Activated CD8-positive, alpha-beta memory T cell treated with anti-CD3 and anti-CD28 coated beads, Interleukin-2, amount 50 U/mL, for 1 hour (primary cell): ENCODE measurements around the gene MRGPRF.
"Not testable (repeated sequence)": the region's sequence is repeated elsewhere in the genome, so short reads cannot be mapped to it uniquely, and the experiment has no call there.

ENCODE experiments used
- DNase-seq: peaks from one replicate; pipeline ENCODE4 v3.0.0-alpha.2; 2020; ENCODE audit errors: extremely low read depth

The MRGPRF gene

GRCh38 chr11:68987211-68987610 lies 25.8 kb downstream of the MRGPRF start:
- no peak for DNase-seq

- DNase-seq: no peak
Observed at GRCh38 chr11:68983801-68984200, 29.2 kb downstream of the MRGPRF start.

- no peak for DNase-seq
Observed at GRCh38 chr11:68982134-68982533, 30.9 kb downstream of the MRGPRF start.

GRCh38 chr11:68980776-68981065 lies 32.3 kb downstream of the MRGPRF start, which contains the start of gene MRGPRD:
TSS of gene MRGPRD (minus strand) at chr11:68980986. CDS start at chr11:68980986, 0 bp downstream.
- DNase-seq: no peak

- no peak for DNase-seq
Observed at GRCh38 chr11:68979931-68980775, 32.9 kb downstream of the MRGPRF start.

- DNase-seq: no peak
Observed at GRCh38 chr11:68978931-68979594, 34.0 kb downstream of the MRGPRF start.

- no peak for DNase-seq
Observed at GRCh38 chr11:68978626-68978930, 34.5 kb downstream of the MRGPRF start.

GRCh38 chr11:68977781-68978625 lies 35.0 kb downstream of the MRGPRF start:
- DNase-seq: no peak

GRCh38 chr11:68976563-68976962 lies 36.5 kb downstream of the MRGPRF start:
- DNase-seq: no peak

GRCh38 chr11:68976095-68976494 lies 37.0 kb downstream of the MRGPRF start:
- no peak for DNase-seq

GRCh38 chr11:68974421-68975194 lies 38.4 kb downstream of the MRGPRF start:
- no peak for DNase-seq

- DNase-seq: not testable (repeated sequence)
Observed at GRCh38 chr11:68973706-68974105, 39.3 kb downstream of the MRGPRF start.

GRCh38 chr11:68973219-68973618 lies 39.8 kb downstream of the MRGPRF start:
- DNase-seq: no peak

GRCh38 chr11:68970921-68971636 lies 42.0 kb downstream of the MRGPRF start:
- DNase-seq: no peak

GRCh38 chr11:68969386-68969785 lies 43.7 kb downstream of the MRGPRF start:
- DNase-seq: no peak

GRCh38 chr11:68968306-68969250 lies 44.5 kb downstream of the MRGPRF start:
- DNase-seq: no peak

- DNase-seq: no peak
Observed at GRCh38 chr11:68966894-68967780, 45.9 kb downstream of the MRGPRF start.

GRCh38 chr11:68965901-68966853 lies 46.9 kb downstream of the MRGPRF start:
- DNase-seq: no peak
